IMR-90 (cell line): ENCODE results near the gene CASKIN1. TPM values are rescaled to one million over a fixed set of nuclear protein-coding genes. Genes with fewer than 3 reads are reported as not detected.

Experiments used
- ATAC-seq: fragments of 200-7000 bp; cut with Tn5 transposase; 2 replicates; pipeline ENCODE4 v1.9.1; 2020; ENCODE audit warnings: low read depth, mild to moderate bottlenecking, moderate library complexity
- BruUV-seq: library from RNA; stranded (reverse); fragments of 400-500 nt; replicated peaks from 2 replicates; lab custom pipeline; 2021; lab: Mats Ljungman, UMichigan
- CTCF ChIA-PET: fragments of 300-600 bp; formaldehyde crosslinking; extraction: SDS; loops from one replicate; lab custom pipeline; 2021; ENCODE audit warnings: antibody characterized with exemption; lab: Yijun Ruan, JAX
- POLR2A ChIA-PET: fragments of 300-600 bp; sonication (Branson Sonifier 250); formaldehyde crosslinking; loops from one replicate; lab custom pipeline; 2022; ENCODE audit warnings: antibody characterized with exemption; ENCODE audit not compliant: unreplicated experiment; lab: Charles Lee
- DNase-seq: peaks from one replicate; pipeline ENCODE4 v3.0.0; 2013
- H2AFZ ChIP-seq: replicated peaks from 2 replicates; pipeline ENCODE3; 2013; ENCODE audit warnings: low read length, mild to moderate bottlenecking; ENCODE audit not compliant: poor library complexity
- H2AK5ac ChIP-seq: 2 replicates; pipeline ENCODE4 v1.6.1; 2013; ENCODE audit warnings: low read depth, low read length, inconsistent platforms
- H2AK9ac ChIP-seq: replicated peaks from 2 replicates; pipeline ENCODE3; 2013; ENCODE audit warnings: mild to moderate bottlenecking, low read depth, low read length, moderate library complexity; ENCODE audit not compliant: poor library complexity
- H2BK120ac ChIP-seq: 2 replicates; pipeline ENCODE4 v1.6.1; 2013; ENCODE audit warnings: low read depth, low read length, inconsistent platforms
- H2BK15ac ChIP-seq: 3 replicates; pipeline ENCODE4 v1.6.1; 2013; ENCODE audit warnings: low read depth, low read length, inconsistent platforms
- H2BK20ac ChIP-seq: 2 replicates; pipeline ENCODE4 v1.6.1; 2013; ENCODE audit warnings: low read depth, mild to moderate bottlenecking, inconsistent platforms, low read length, moderate library complexity
- H2BK5ac ChIP-seq: 2 replicates; pipeline ENCODE4 v1.6.1; 2013; ENCODE audit warnings: mild to moderate bottlenecking, low read depth, low read length, inconsistent platforms; ENCODE audit not compliant: poor library complexity, severe bottlenecking
- H3K14ac ChIP-seq: replicated peaks from 2 replicates; pipeline ENCODE4 v1.6.1; 2013; ENCODE audit warnings: low read depth, low read length, inconsistent platforms
- H3K18ac ChIP-seq: 2 replicates; pipeline ENCODE4 v1.6.1; 2013; ENCODE audit warnings: low read depth, low read length, control low read depth
- H3K23ac ChIP-seq: 2 replicates; pipeline ENCODE4 v1.6.1; 2013; ENCODE audit warnings: low read depth, low read length, inconsistent platforms
- H3K27ac ChIP-seq: 2 replicates; pipeline ENCODE4 v1.5.1; 2013; ENCODE audit warnings: mild to moderate bottlenecking, control low read depth, low read length; ENCODE audit not compliant: insufficient read depth
- H3K27me3 ChIP-seq: 2 replicates; pipeline ENCODE4 v1.6.1; 2013; ENCODE audit warnings: low read length; ENCODE audit not compliant: control insufficient read depth, insufficient read depth
- H3K36me3 ChIP-seq: 2 replicates; pipeline ENCODE4 v1.6.1; 2013; ENCODE audit warnings: low read length, mixed read lengths; ENCODE audit not compliant: control insufficient read depth, insufficient read depth
- H3K4ac ChIP-seq: 2 replicates; pipeline ENCODE4 v1.6.1; 2013; ENCODE audit warnings: low read depth, low read length, inconsistent platforms
- H3K4me1 ChIP-seq: 2 replicates; pipeline ENCODE4 v1.6.1; 2013; ENCODE audit warnings: low read length, mixed read lengths; ENCODE audit not compliant: control insufficient read depth, insufficient read depth
- H3K4me2 ChIP-seq: 2 replicates; pipeline ENCODE4 v1.6.1; 2013; ENCODE audit warnings: low read depth, mild to moderate bottlenecking, control low read depth, low read length, moderate library complexity
- H3K4me3 ChIP-seq: 2 replicates; pipeline ENCODE4 v1.5.1; 2013; ENCODE audit warnings: low read depth, mild to moderate bottlenecking, control low read depth, low read length, moderate library complexity; ENCODE audit not compliant: insufficient read depth
- H3K56ac ChIP-seq: 2 replicates; pipeline ENCODE4 v1.6.1; 2013; ENCODE audit warnings: low read length, inconsistent platforms; ENCODE audit not compliant: insufficient read depth; ENCODE audit errors: extremely low read depth
- H3K79me1 ChIP-seq, 2 experiments: 2 replicates each; pipeline ENCODE4 v1.6.1; 2013; ENCODE audit warnings: low read length in 2 of 2, inconsistent platforms in 1 of 2, low read depth in 1 of 2
- H3K9ac ChIP-seq: 2 replicates; pipeline ENCODE4 v1.6.1; 2013; ENCODE audit warnings: low read depth, low read length, control low read depth
- H3K9me1 ChIP-seq: 2 replicates; pipeline ENCODE4 v1.6.1; 2013; ENCODE audit warnings: low read length, inconsistent platforms; ENCODE audit not compliant: insufficient read depth
- H3K9me3 ChIP-seq: 2 replicates; pipeline ENCODE4 v1.6.1; 2013; ENCODE audit warnings: low read length; ENCODE audit not compliant: control insufficient read depth, insufficient read depth
- H4K20me1 ChIP-seq: 2 replicates; pipeline ENCODE4 v1.6.1; 2013; ENCODE audit warnings: low read length, inconsistent platforms; ENCODE audit not compliant: insufficient read depth
- H4K5ac ChIP-seq: 2 replicates; pipeline ENCODE4 v1.6.1; 2013; ENCODE audit warnings: mild to moderate bottlenecking, low read depth, low read length, control low read depth
- H4K8ac ChIP-seq, 2 experiments: 2 replicates each; pipeline ENCODE4 v1.6.1; 2013; ENCODE audit warnings: low read depth in 2 of 2, low read length in 2 of 2, control low read depth in 1 of 2, inconsistent platforms in 1 of 2
- H4K91ac ChIP-seq: 2 replicates; pipeline ENCODE4 v1.6.1; 2013; ENCODE audit warnings: low read depth, low read length, inconsistent platforms; ENCODE audit not compliant: insufficient read depth
- BHLHE40 ChIP-seq: fragments of 150-350 bp; IDR thresholded peaks from 2 replicates; pipeline ENCODE4 v1.6.1; 2016; ENCODE audit warnings: mild to moderate bottlenecking, low read depth, low read length
- FOS ChIP-seq: fragments of 150-350 bp; IDR thresholded peaks from 2 replicates; pipeline ENCODE4 v1.6.1; 2016; ENCODE audit warnings: low read depth, low read length
- MAZ ChIP-seq: IDR thresholded peaks from 2 replicates; pipeline ENCODE4 v1.6.1; 2012; ENCODE audit warnings: low read depth, mild to moderate bottlenecking, low read length, improper control_type of control experiment, moderate library complexity, borderline replicate concordance
- MXI1 ChIP-seq: IDR thresholded peaks from 2 replicates; pipeline ENCODE4 v1.6.1; 2012; ENCODE audit warnings: low read depth, mild to moderate bottlenecking, low read length, moderate library complexity, borderline replicate concordance
- NFE2L2 ChIP-seq: fragments of 150-350 bp; IDR thresholded peaks from 2 replicates; pipeline ENCODE4 v1.6.1; 2016; ENCODE audit warnings: low read depth, mild to moderate bottlenecking, low read length
- RAD21 ChIP-seq: IDR thresholded peaks from 2 replicates; pipeline ENCODE4 v1.6.1; 2012; ENCODE audit warnings: low read length, improper control_type of control experiment
- RCOR1 ChIP-seq: IDR thresholded peaks from 2 replicates; pipeline ENCODE4 v1.6.1; 2012; ENCODE audit warnings: mild to moderate bottlenecking, low read length, improper control_type of control experiment; ENCODE audit not compliant: insufficient replicate concordance
- SMC3 ChIP-seq: fragments of 150-350 bp; IDR thresholded peaks from 2 replicates; pipeline ENCODE4 v1.6.1; 2016; ENCODE audit warnings: low read depth, mild to moderate bottlenecking, antibody characterized with exemption, low read length, moderate library complexity
- WGBS, 2 experiments: methylation state at CpG; one replicate each; pipeline versions ENCODE4 v1.1.5 to v1.1.7; 2013; ENCODE audit warnings: missing lambda C conversion rate in 2 of 2; ENCODE audit not compliant: insufficient read length in 1 of 2; ENCODE audit errors: extremely low coverage in 2 of 2; 5-methylcytosine and 5-hydroxymethylcytosine counted together
- dilution Hi-C: fragments of 300-500 bp; cut with HindIII; formaldehyde crosslinking; loops from one replicate; pipeline ENCODE4 v1.14.3; 2018; ENCODE audit warnings: low sequenced_read_pairs; ENCODE audit not compliant: unreplicated experiment
- in situ Hi-C: fragments of 300-500 bp; cut with MboI; formaldehyde crosslinking; loops from 3 replicates; pipeline ENCODE4 v1.14.3; 2019; ENCODE audit warnings: low sequenced_read_pairs, inconsistent platforms, mixed read lengths
- intact Hi-C: fragments of 100-400 bp; cut with micrococcal nuclease; formaldehyde crosslinking; loops from 2 replicates; pipeline ENCODE4 v1.10.0; 2022
- polyA plus RNA-seq, 3 experiments: library from polyadenylated mRNA; depleted of rRNA; stranded (reverse); fragments of >200 nt; gene quantifications; 2 replicates each; pipeline ENCODE4 v1.2.3, GENCODE V29; 2012; ENCODE audit warnings: low replicate concordance in 1 of 3
- total RNA-seq: library from RNA; depleted of rRNA; stranded (reverse); fragments of >200 nt; gene quantifications from 2 replicates; pipeline ENCODE4 v1.2.3, GENCODE V29; 2012
- TF ChIP-seq, protein P1 (sequence below): conservative IDR thresholded peaks from 2 replicates; pipeline ENCODE4 v1.5.1; 2012; ENCODE audit warnings: mild to moderate bottlenecking, low read depth, low read length, improper control_type of control experiment
- TF ChIP-seq, protein P2 (sequence below): fragments of 150-350 bp; IDR thresholded peaks from 2 replicates; pipeline ENCODE4 v1.6.1; 2017; ENCODE audit warnings: mild to moderate bottlenecking, antibody characterized with exemption, low read length, low read depth
- TF ChIP-seq, protein P3 (sequence below): fragments of 150-350 bp; IDR thresholded peaks from 2 replicates; pipeline ENCODE4 v1.6.1; 2016; ENCODE audit warnings: low read depth, mild to moderate bottlenecking, low read length, moderate library complexity, borderline replicate concordance

Gene CASKIN1
- total and polyA plus RNA-seq, 2 of the 4 experiments (the other 2 are of a cell fraction), result 0.05 TPM; not detected in 1

DNA sequence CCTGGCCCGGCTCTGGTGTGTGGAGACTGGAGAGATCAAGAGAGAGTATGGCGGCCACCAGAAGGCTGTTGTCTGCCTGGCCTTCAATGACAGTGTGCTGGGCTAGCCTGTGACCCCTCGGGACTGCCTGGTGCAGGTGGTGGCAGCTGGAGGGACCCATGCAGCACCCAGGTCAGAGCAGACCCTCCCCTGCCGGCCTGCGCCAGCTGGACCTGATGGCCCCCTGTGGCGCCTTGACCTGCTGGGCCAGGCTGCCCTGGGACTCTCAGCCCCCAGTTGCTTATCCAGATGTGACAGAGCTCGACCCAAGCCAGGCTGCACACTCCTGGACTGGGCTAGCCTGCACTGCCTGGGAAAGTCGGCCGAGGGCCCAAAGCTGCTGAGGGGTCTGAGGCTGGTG lies 12.4 kb upstream of the CASKIN1 start:
- Histone ChIP-seq H2AFZ (no peak overlapping the region), H4K5ac (no peak overlapping the region), H3K36me3 (peaks cover 28% of the 10 kb centered on the region), H3K56ac (no peak overlapping the region), H2BK5ac (no peak overlapping the region), H3K9ac (no peak overlapping the region), H4K8ac (no peak overlapping the region), H3K27ac (no peak overlapping the region), H3K9me3 (no peaks in the 10 kb centered on the region), H2AK5ac (no peak overlapping the region), H3K4me2 (no peak overlapping the region), H4K91ac (no peak overlapping the region), H3K27me3 (no peaks in the 10 kb centered on the region), H3K4me3 (no peak overlapping the region), H3K4me1 (peaks cover 14% of the 10 kb centered on the region), H3K23ac (no peak overlapping the region), H2BK20ac (no peak overlapping the region), H2AK9ac (no peak overlapping the region), H3K14ac (no peak overlapping the region), H2BK15ac (no peak overlapping the region), H3K4ac (no peak overlapping the region), H2BK120ac (no peak overlapping the region), H3K18ac (no peak overlapping the region), H4K20me1 (peaks cover 16% of the 10 kb centered on the region), H3K79me1 (peaks cover 27 to 47% of the 10 kb centered on the region in 2 experiments), H3K9me1 (peaks cover 6% of the 10 kb centered on the region; the same call in 1 of the 2 replicates)
- no TSS peak for BruUV-seq
- dilution Hi-C loops, result no loop called here
- DNase-seq, result no peak
- ChIA-PET POLR2A (no interaction called here), CTCF (no interaction called here)
- intact Hi-C loops, result no loop called here
- TF ChIP-seq, protein P1, sequence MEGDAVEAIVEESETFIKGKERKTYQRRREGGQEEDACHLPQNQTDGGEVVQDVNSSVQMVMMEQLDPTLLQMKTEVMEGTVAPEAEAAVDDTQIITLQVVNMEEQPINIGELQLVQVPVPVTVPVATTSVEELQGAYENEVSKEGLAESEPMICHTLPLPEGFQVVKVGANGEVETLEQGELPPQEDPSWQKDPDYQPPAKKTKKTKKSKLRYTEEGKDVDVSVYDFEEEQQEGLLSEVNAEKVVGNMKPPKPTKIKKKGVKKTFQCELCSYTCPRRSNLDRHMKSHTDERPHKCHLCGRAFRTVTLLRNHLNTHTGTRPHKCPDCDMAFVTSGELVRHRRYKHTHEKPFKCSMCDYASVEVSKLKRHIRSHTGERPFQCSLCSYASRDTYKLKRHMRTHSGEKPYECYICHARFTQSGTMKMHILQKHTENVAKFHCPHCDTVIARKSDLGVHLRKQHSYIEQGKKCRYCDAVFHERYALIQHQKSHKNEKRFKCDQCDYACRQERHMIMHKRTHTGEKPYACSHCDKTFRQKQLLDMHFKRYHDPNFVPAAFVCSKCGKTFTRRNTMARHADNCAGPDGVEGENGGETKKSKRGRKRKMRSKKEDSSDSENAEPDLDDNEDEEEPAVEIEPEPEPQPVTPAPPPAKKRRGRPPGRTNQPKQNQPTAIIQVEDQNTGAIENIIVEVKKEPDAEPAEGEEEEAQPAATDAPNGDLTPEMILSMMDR, result no peak
- TF ChIP-seq NFE2L2 (no peak), RAD21 (no peak), FOS (no peak), SMC3 (no peak), BHLHE40 (no peak), RCOR1 (no peak), MAZ (no peak), MXI1 (no peak)
- TF ChIP-seq, protein P2, sequence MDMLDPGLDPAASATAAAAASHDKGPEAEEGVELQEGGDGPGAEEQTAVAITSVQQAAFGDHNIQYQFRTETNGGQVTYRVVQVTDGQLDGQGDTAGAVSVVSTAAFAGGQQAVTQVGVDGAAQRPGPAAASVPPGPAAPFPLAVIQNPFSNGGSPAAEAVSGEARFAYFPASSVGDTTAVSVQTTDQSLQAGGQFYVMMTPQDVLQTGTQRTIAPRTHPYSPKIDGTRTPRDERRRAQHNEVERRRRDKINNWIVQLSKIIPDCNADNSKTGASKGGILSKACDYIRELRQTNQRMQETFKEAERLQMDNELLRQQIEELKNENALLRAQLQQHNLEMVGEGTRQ, result no peak
- TF ChIP-seq, protein P3, sequence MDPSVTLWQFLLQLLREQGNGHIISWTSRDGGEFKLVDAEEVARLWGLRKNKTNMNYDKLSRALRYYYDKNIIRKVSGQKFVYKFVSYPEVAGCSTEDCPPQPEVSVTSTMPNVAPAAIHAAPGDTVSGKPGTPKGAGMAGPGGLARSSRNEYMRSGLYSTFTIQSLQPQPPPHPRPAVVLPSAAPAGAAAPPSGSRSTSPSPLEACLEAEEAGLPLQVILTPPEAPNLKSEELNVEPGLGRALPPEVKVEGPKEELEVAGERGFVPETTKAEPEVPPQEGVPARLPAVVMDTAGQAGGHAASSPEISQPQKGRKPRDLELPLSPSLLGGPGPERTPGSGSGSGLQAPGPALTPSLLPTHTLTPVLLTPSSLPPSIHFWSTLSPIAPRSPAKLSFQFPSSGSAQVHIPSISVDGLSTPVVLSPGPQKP, result no peak
- WGBS, 2 experiments, result 94% methylated on average over 6 of the region's 9 CpGs; no CpG with 5 or more reads in 1 of the 2 experiments
- in situ Hi-C loops, result no loop called here
- ATAC-seq, result no peak
